ENCODE measurements around the gene AGAP3. TPM values are rescaled to one million over a fixed set of nuclear protein-coding genes. Genes with fewer than 3 reads are reported as not detected.
A peak's percentile ranks its signal among the peaks of the same experiment; 100 is the strongest.

The AGAP3 gene
- total and polyA plus RNA-seq, 2 of the 4 experiments (the other 2 are of a cell fraction): 35.3 to 93.9 TPM

DNA sequence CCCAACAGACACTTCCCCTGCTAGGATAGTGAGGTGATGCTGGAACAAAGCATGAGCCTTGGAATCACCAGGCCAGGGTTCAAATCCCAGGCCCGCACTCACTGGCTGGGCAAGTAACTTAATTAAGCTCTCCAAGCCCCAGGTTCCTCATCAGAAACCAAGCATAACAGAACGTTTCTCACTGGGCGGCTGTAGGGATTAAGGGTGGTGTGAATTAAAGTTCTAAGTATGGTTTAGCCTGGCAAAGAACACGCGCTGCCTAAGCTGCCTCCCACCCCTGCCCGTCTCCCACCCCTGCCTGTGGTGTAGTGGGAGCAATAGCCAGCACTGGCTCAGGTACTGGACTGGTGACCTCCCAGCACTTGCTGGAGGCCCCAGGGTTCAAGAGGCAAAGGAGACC is 21.3 kb upstream of the AGAP3 start:
- Histone ChIP-seq H3K9me3 (ENCODE audit: control insufficient read depth, insufficient read depth, low read length) (no peaks in the 10 kb centered on the region), H3K4me1 (ENCODE audit: control insufficient read depth, insufficient read depth, low read length) (peaks cover 33% of the 10 kb centered on the region), H3K9ac (ENCODE audit: low read depth, low read length) (no peak overlapping the region), H3K14ac (replicated peaks; ENCODE audit: low read depth, low read length) (no peak overlapping the region), H3K27ac (ENCODE audit: insufficient read depth, low read length) (no peak overlapping the region), H4K20me1 (ENCODE audit: insufficient read depth, low read length) (peaks cover 32% of the 10 kb centered on the region), H3K4me2 (ENCODE audit: low read depth, low read length) (no peak overlapping the region), H3K23ac (ENCODE audit: low read depth, low read length) (no peak overlapping the region), H2AK9ac (replicated peaks; ENCODE audit: low read depth, low read length, poor library complexity) (no peak overlapping the region), H2BK120ac (ENCODE audit: low read depth, low read length) (no peak overlapping the region), H3K4me3 (ENCODE audit: insufficient read depth, low read depth, low read length) (no peak overlapping the region), H3K9me1 (ENCODE audit: insufficient read depth, low read length) (peaks cover 8% of the 10 kb centered on the region; the same call in 1 of the 2 replicates), H3K79me1 (ENCODE audit: low read depth in 1 of 2, low read length in 2 of 2) (peaks cover 24 to 62% of the 10 kb centered on the region in 2 experiments), H2AK5ac (ENCODE audit: low read depth, low read length) (no peak overlapping the region), H4K91ac (ENCODE audit: insufficient read depth, low read depth, low read length) (no peak overlapping the region), H3K18ac (ENCODE audit: low read depth, low read length) (no peak overlapping the region), H2BK5ac (ENCODE audit: low read depth, low read length, poor library complexity, severe bottlenecking) (no peak overlapping the region), H2BK20ac (ENCODE audit: low read depth, low read length) (no peak overlapping the region), H4K5ac (ENCODE audit: low read depth, low read length) (no peak overlapping the region), H3K27me3 (ENCODE audit: control insufficient read depth, insufficient read depth, low read length) (no peaks in the 10 kb centered on the region), H4K8ac (ENCODE audit: low read depth in 2 of 2, low read length in 2 of 2) (no peak overlapping the region), H3K56ac (ENCODE audit: extremely low read depth, insufficient read depth, low read length) (no peak overlapping the region), H3K4ac (ENCODE audit: low read depth, low read length) (no peak overlapping the region), H2AFZ (replicated peaks; ENCODE audit: low read length, poor library complexity) (peak overlapping the region; percentile 33), H3K36me3 (ENCODE audit: control insufficient read depth, insufficient read depth, low read length) (peaks cover 50% of the 10 kb centered on the region), H2BK15ac (ENCODE audit: low read depth, low read length) (no peak overlapping the region)
- WGBS, 2 experiments (ENCODE audit: extremely low coverage in 2 of 2, insufficient read length in 1 of 2): 100% methylated on average over 1 of the region's 6 CpGs; no CpG with 5 or more reads in 1 of the 2 experiments
- no peak for ATAC-seq (ENCODE audit: low read depth)
- TF ChIP-seq POLR2A (IDR thresholded peaks at IDR 0.05; ENCODE audit: low read depth, low read length): no peak
- no peak for TF ChIP-seq RCOR1 (IDR thresholded peaks at IDR 0.05; ENCODE audit: insufficient replicate concordance, low read length)
- no peak for TF ChIP-seq CHD1 (IDR thresholded peaks at IDR 0.05; ENCODE audit: low read depth, low read length)
- TF ChIP-seq, protein P1, sequence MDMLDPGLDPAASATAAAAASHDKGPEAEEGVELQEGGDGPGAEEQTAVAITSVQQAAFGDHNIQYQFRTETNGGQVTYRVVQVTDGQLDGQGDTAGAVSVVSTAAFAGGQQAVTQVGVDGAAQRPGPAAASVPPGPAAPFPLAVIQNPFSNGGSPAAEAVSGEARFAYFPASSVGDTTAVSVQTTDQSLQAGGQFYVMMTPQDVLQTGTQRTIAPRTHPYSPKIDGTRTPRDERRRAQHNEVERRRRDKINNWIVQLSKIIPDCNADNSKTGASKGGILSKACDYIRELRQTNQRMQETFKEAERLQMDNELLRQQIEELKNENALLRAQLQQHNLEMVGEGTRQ (IDR thresholded peaks at IDR 0.05; ENCODE audit: low read depth, low read length): no peak
- TF ChIP-seq CEBPB (IDR thresholded peaks at IDR 0.05; ENCODE audit: low read depth, low read length): no peak
- TF ChIP-seq CTCF (conservative IDR thresholded peaks at IDR 0.05; ENCODE audit: low read depth, low read length): no peak
- no peak for TF ChIP-seq RFX5 (IDR thresholded peaks at IDR 0.05; ENCODE audit: low read depth, low read length)
- TF ChIP-seq FOS (IDR thresholded peaks at IDR 0.05; ENCODE audit: low read depth, low read length): no peak
- TF ChIP-seq SMC3 (IDR thresholded peaks at IDR 0.05; ENCODE audit: low read depth, low read length): no peak
- TF ChIP-seq ELK1 (IDR thresholded peaks at IDR 0.05; ENCODE audit: borderline replicate concordance, low read depth, low read length): no peak
- no peak for TF ChIP-seq BHLHE40 (IDR thresholded peaks at IDR 0.05; ENCODE audit: low read depth, low read length)
- no peak for TF ChIP-seq MAZ (IDR thresholded peaks at IDR 0.05; ENCODE audit: borderline replicate concordance, low read depth, low read length)
- TF ChIP-seq RAD21 (IDR thresholded peaks at IDR 0.05; ENCODE audit: low read length): no peak
- TF ChIP-seq MAFK (IDR thresholded peaks at IDR 0.05; ENCODE audit: low read depth, low read length): no peak
- no peak for TF ChIP-seq MXI1 (IDR thresholded peaks at IDR 0.05; ENCODE audit: borderline replicate concordance, low read depth, low read length)
- TF ChIP-seq NFE2L2 (IDR thresholded peaks at IDR 0.05; ENCODE audit: low read depth, low read length): no peak
- in situ Hi-C loops (cut with MboI; ENCODE audit: low sequenced_read_pairs) (no loop called here), dilution Hi-C loops (cut with HindIII; ENCODE audit: low sequenced_read_pairs, unreplicated experiment) (no loop called here), intact Hi-C loops (cut with micrococcal nuclease) (no loop called here)
- ChIA-PET CTCF (no interaction called here), POLR2A (ENCODE audit: unreplicated experiment) (no interaction called here)
- BruUV-seq (replicated peaks): no TSS peak
- no peak for DNase-seq
